Astrocyte of the spinal cord (primary cell): ENCODE results near the gene JUND.

Source experiments
- DNase-seq: peaks from one replicate; pipeline ENCODE4 v3.0.0; 2011; ENCODE audit warnings: low read depth, low spot score
- H3K4me3 ChIP-seq: 2 replicates; pipeline ENCODE4 v1.5.1; 2011; ENCODE audit warnings: low read depth, mild to moderate bottlenecking, low read length, moderate library complexity
- CTCF ChIP-seq: IDR thresholded peaks from 2 replicates; pipeline ENCODE4 v1.5.1; 2012; ENCODE audit warnings: low read depth, mild to moderate bottlenecking, low read length, inconsistent platforms
- in situ Hi-C: cut with HindIII; loops from 2 replicates; pipeline ENCODE4 v1.10.0; 2017; ENCODE audit warnings: low sequenced_read_pairs

The JUND gene

GRCh38 chr19:18254546-18255503 is 26.6 kb downstream of the JUND start:
- TF ChIP-seq CTCF, result no peak
- DNase-seq, result no peak
- in situ Hi-C loops, result no loop called here
- H3K4me3 ChIP-seq, result no peak overlapping the region

DNA sequence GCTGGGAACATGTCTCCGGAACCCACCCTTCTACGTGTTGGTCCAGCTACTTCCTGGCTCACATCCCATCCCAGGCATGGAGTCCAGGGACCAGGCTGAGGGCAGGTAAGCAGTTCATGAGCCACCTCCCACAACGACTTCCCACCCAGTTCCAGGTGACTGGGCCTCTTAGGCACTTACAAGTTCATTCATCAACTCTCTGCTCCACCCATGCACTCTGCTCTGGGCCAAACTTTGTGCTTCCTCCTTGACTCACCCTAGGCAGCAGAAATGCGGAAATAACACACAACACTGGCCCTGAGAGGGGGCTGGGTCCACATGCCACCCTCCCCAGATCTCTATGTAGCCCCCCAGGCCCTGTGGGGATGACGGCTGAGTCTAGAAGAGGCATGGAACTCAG is 27.7 kb downstream of the JUND start:
- in situ Hi-C loops, result no loop called here
- H3K4me3 ChIP-seq, result no peak overlapping the region
- TF ChIP-seq CTCF, result no peak
- no peak for DNase-seq

DNA sequence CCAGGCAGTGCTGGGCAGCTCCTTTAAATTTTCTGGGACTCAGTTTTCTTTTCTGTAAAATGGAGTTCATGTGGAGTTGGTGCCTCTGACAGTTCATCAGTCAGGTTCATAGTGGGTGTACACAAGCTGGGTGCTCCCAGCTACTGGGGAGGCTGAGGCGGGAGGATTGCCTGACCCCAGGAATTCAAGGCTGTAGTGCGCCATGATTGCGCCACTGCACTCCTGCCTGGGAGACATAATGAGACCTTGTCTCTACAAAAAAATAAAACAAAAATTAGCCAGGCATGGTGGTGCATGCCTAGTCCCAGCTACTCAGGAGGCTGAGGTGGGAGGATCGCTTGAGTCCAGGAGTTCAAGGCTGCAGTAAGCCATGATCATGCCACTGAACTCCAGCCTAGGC is 28.3 kb downstream of the JUND start:
- in situ Hi-C loops, result no loop called here
- no peak for DNase-seq
- no peak overlapping the region for H3K4me3 ChIP-seq
- no peak for TF ChIP-seq CTCF

- in situ Hi-C loops, result no loop called here
- TF ChIP-seq CTCF, result no peak
- no peak overlapping the region for H3K4me3 ChIP-seq
- DNase-seq, result no peak
Observed at GRCh38 chr19:18252370-18252717, 29.1 kb downstream of the JUND start.

- no peak overlapping the region for H3K4me3 ChIP-seq
- TF ChIP-seq CTCF, result peak; percentile 91
- in situ Hi-C loops, result no loop called here
- peak; percentile 53 for DNase-seq
Observed at GRCh38 chr19:18251587-18252369, 29.6 kb downstream of the JUND start.

DNA sequence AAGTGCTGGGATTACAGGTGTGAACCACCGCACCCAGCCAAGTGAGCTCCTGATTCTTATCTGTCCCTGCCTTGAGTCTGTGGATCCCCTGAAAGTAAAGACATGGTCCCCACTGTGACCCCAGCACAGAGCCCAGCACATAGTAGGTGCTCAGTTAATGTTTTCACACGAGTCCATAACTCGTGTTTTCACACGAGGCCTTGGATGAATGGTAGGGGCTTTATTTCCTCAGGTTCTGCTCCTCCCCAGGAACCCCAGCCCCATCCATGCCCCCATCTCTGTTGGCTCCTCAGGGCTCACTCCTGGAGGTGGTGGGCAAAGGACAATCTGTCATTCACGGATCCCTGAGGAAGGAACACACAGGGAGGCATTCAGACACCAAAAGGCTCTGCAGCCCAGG is 31.6 kb downstream of the JUND start:
- no peak for TF ChIP-seq CTCF
- in situ Hi-C loops, result no loop called here
- no peak overlapping the region for H3K4me3 ChIP-seq
- no peak for DNase-seq
